Stimulated activated memory B cell treated with anti-CD40 and anti-IgM and Interleukin-4, amounts not matched to agents 10 μg/mL and 1 μg/mL and 100 μg/mL, for 72 hours (primary cell): ENCODE data around the gene NTRK3.

Source experiments
- ATAC-seq: fragments of 150-1000 bp; cut with Tn5 transposase; 2 replicates; pipeline ENCODE4 v1.10.0; 2021
- H3K27ac Mint-ChIP-seq: one replicate; pipeline ENCODE4 v1.8.0; 2022; ENCODE audit warnings: mild to moderate bottlenecking, mixed read lengths
- H3K27me3 Mint-ChIP-seq: one replicate; pipeline ENCODE4 v1.8.0; 2022; ENCODE audit warnings: mixed read lengths
- H3K36me3 Mint-ChIP-seq: one replicate; pipeline ENCODE4 v1.8.0; 2022; ENCODE audit warnings: mixed read lengths
- H3K4me1 Mint-ChIP-seq: one replicate; pipeline ENCODE4 v1.8.0; 2022; ENCODE audit warnings: mixed read lengths
- H3K4me3 Mint-ChIP-seq: one replicate; pipeline ENCODE4 v1.8.0; 2022; ENCODE audit warnings: mild to moderate bottlenecking, moderate library complexity, mixed read lengths
- H3K9me3 Mint-ChIP-seq: one replicate; pipeline ENCODE4 v1.8.0; 2022; ENCODE audit warnings: mixed read lengths

NTRK3 gene

GRCh38 chr15:88220443-88221335, 35.9 kb downstream of the NTRK3 start:
- Mint-ChIP-seq H3K4me1 (peaks cover 6% of the 10 kb centered on the region), H3K27ac (no peak overlapping the region)

GRCh38 chr15:88219623-88220022, 36.9 kb downstream of the NTRK3 start:
- H3K27me3 Mint-ChIP-seq, result peaks cover 8% of the 10 kb centered on the region
- peaks cover 3% of the 10 kb centered on the region for H3K4me1 Mint-ChIP-seq
- no peak overlapping the region for H3K4me3 Mint-ChIP-seq
- ATAC-seq, result no peak
- peaks cover 8% of the 10 kb centered on the region for H3K9me3 Mint-ChIP-seq
- H3K27ac Mint-ChIP-seq, result no peak overlapping the region
- no peaks in the 10 kb centered on the region for H3K36me3 Mint-ChIP-seq

More at GRCh38 chr15:88220443-88221335, 35.9 kb downstream of the NTRK3 start:
- no peak overlapping the region for H3K4me3 Mint-ChIP-seq
- no peak for ATAC-seq
- H3K27me3 Mint-ChIP-seq, result peaks cover 8% of the 10 kb centered on the region
- H3K36me3 Mint-ChIP-seq, result no peaks in the 10 kb centered on the region
- peaks cover 8% of the 10 kb centered on the region for H3K9me3 Mint-ChIP-seq

GRCh38 chr15:88218557-88219221, 37.9 kb downstream of the NTRK3 start:
- H3K36me3 Mint-ChIP-seq, result no peaks in the 10 kb centered on the region

GRCh38 chr15:88215066-88215648, 41.4 kb downstream of the NTRK3 start:
- Mint-ChIP-seq H3K4me3 (no peak overlapping the region), H3K4me1 (peaks cover 6% of the 10 kb centered on the region), H3K9me3 (peaks cover 8% of the 10 kb centered on the region), H3K36me3 (no peaks in the 10 kb centered on the region), H3K27ac (no peak overlapping the region), H3K27me3 (peaks cover 4% of the 10 kb centered on the region)
- no peak for ATAC-seq

More at GRCh38 chr15:88218557-88219221, 37.9 kb downstream of the NTRK3 start:
- H3K27me3 Mint-ChIP-seq, result peaks cover 8% of the 10 kb centered on the region
- H3K4me1 Mint-ChIP-seq, result peaks cover 6% of the 10 kb centered on the region
- H3K27ac Mint-ChIP-seq, result no peak overlapping the region
- no peak overlapping the region for H3K4me3 Mint-ChIP-seq
- peaks cover 8% of the 10 kb centered on the region for H3K9me3 Mint-ChIP-seq
- ATAC-seq, result no peak

- no peaks in the 10 kb centered on the region for H3K9me3 Mint-ChIP-seq
- H3K27me3 Mint-ChIP-seq, result peaks cover 21% of the 10 kb centered on the region
- H3K27ac Mint-ChIP-seq, result no peak overlapping the region
- H3K4me1 Mint-ChIP-seq, result no peaks in the 10 kb centered on the region
- ATAC-seq, result no peak
- no peak overlapping the region for H3K4me3 Mint-ChIP-seq
- no peaks in the 10 kb centered on the region for H3K36me3 Mint-ChIP-seq
Observed at GRCh38 chr15:88209111-88209510, 47.4 kb downstream of the NTRK3 start.

- H3K36me3 Mint-ChIP-seq, result no peaks in the 10 kb centered on the region
- no peak overlapping the region for H3K27ac Mint-ChIP-seq
- ATAC-seq, result no peak
- H3K4me1 Mint-ChIP-seq, result no peaks in the 10 kb centered on the region
- peaks cover 25% of the 10 kb centered on the region for H3K27me3 Mint-ChIP-seq
- H3K4me3 Mint-ChIP-seq, result no peak overlapping the region
- H3K9me3 Mint-ChIP-seq, result no peaks in the 10 kb centered on the region
Observed at GRCh38 chr15:88208396-88208795, 48.1 kb downstream of the NTRK3 start.

- ATAC-seq, result no peak
- Mint-ChIP-seq H3K4me1 (no peaks in the 10 kb centered on the region), H3K27ac (no peak overlapping the region), H3K9me3 (no peaks in the 10 kb centered on the region), H3K27me3 (peaks cover 31% of the 10 kb centered on the region), H3K4me3 (no peak overlapping the region), H3K36me3 (no peaks in the 10 kb centered on the region)
Observed at GRCh38 chr15:88207565-88207964, 49.0 kb downstream of the NTRK3 start.

GRCh38 chr15:88204584-88204983, 52.0 kb downstream of the NTRK3 start:
- H3K4me1 Mint-ChIP-seq, result no peaks in the 10 kb centered on the region
- peaks cover 42% of the 10 kb centered on the region for H3K27me3 Mint-ChIP-seq
- H3K4me3 Mint-ChIP-seq, result no peak overlapping the region
- no peaks in the 10 kb centered on the region for H3K36me3 Mint-ChIP-seq
- no peak overlapping the region for H3K27ac Mint-ChIP-seq
- H3K9me3 Mint-ChIP-seq, result no peaks in the 10 kb centered on the region
- ATAC-seq, result no peak

GRCh38 chr15:88202231-88202630, 54.3 kb downstream of the NTRK3 start:
- no peak for ATAC-seq
- Mint-ChIP-seq H3K9me3 (peaks cover 2% of the 10 kb centered on the region), H3K27ac (no peak overlapping the region), H3K4me1 (no peaks in the 10 kb centered on the region), H3K4me3 (no peak overlapping the region), H3K27me3 (peaks cover 43% of the 10 kb centered on the region), H3K36me3 (no peaks in the 10 kb centered on the region)

GRCh38 chr15:88201207-88201606, 55.3 kb downstream of the NTRK3 start:
- peaks cover 7% of the 10 kb centered on the region for H3K9me3 Mint-ChIP-seq
- no peak for ATAC-seq
- no peaks in the 10 kb centered on the region for H3K4me1 Mint-ChIP-seq

GRCh38 chr15:88196961-88197360, 59.6 kb downstream of the NTRK3 start:
- Mint-ChIP-seq H3K4me3 (no peak overlapping the region), H3K4me1 (no peaks in the 10 kb centered on the region), H3K9me3 (peaks cover 7% of the 10 kb centered on the region), H3K27me3 (peaks cover 58% of the 10 kb centered on the region), H3K27ac (no peak overlapping the region), H3K36me3 (no peaks in the 10 kb centered on the region)
- no peak for ATAC-seq

More at GRCh38 chr15:88201207-88201606, 55.3 kb downstream of the NTRK3 start:
- Mint-ChIP-seq H3K27me3 (peaks cover 53% of the 10 kb centered on the region), H3K36me3 (no peaks in the 10 kb centered on the region), H3K27ac (no peak overlapping the region), H3K4me3 (no peak overlapping the region)

- Mint-ChIP-seq H3K27me3 (peaks cover 53% of the 10 kb centered on the region), H3K4me1 (no peaks in the 10 kb centered on the region), H3K4me3 (no peak overlapping the region), H3K36me3 (no peaks in the 10 kb centered on the region), H3K9me3 (peaks cover 7% of the 10 kb centered on the region), H3K27ac (no peak overlapping the region)
- ATAC-seq, result no peak
Observed at GRCh38 chr15:88194162-88194561, 62.4 kb downstream of the NTRK3 start.

- no peak overlapping the region for H3K4me3 Mint-ChIP-seq
- H3K27ac Mint-ChIP-seq, result no peak overlapping the region
- H3K4me1 Mint-ChIP-seq, result no peaks in the 10 kb centered on the region
- no peaks in the 10 kb centered on the region for H3K36me3 Mint-ChIP-seq
- no peak for ATAC-seq
- peaks cover 52% of the 10 kb centered on the region for H3K27me3 Mint-ChIP-seq
- peaks cover 7% of the 10 kb centered on the region for H3K9me3 Mint-ChIP-seq
Observed at GRCh38 chr15:88193415-88193814, 63.1 kb downstream of the NTRK3 start.

GRCh38 chr15:88191812-88192165, 64.8 kb downstream of the NTRK3 start:
- Mint-ChIP-seq H3K4me3 (no peak overlapping the region), H3K27ac (no peak overlapping the region), H3K36me3 (no peaks in the 10 kb centered on the region)

GRCh38 chr15:88190232-88190631, 66.3 kb downstream of the NTRK3 start:
- Mint-ChIP-seq H3K4me1 (no peaks in the 10 kb centered on the region), H3K27me3 (peaks cover 41% of the 10 kb centered on the region)

More at GRCh38 chr15:88191812-88192165, 64.8 kb downstream of the NTRK3 start:
- Mint-ChIP-seq H3K9me3 (peaks cover 3% of the 10 kb centered on the region), H3K27me3 (peaks cover 36% of the 10 kb centered on the region), H3K4me1 (no peaks in the 10 kb centered on the region)
- no peak for ATAC-seq

More at GRCh38 chr15:88190232-88190631, 66.3 kb downstream of the NTRK3 start:
- ATAC-seq, result no peak
- Mint-ChIP-seq H3K4me3 (no peak overlapping the region), H3K36me3 (no peaks in the 10 kb centered on the region), H3K9me3 (no peaks in the 10 kb centered on the region), H3K27ac (no peak overlapping the region)
